Ovary (tissue), 3 donors: Measurements from ENCODE around the gene APEH.

Experiments used
- EP300 ChIP-seq: sonication (generic); formaldehyde crosslinking; IDR thresholded peaks from one replicate; pipeline ENCODE4 v1.6.1; 2017; ENCODE audit warnings: antibody characterized with exemption
- POLR2A ChIP-seq: fragments of 450-650 bp; IDR thresholded peaks from one replicate; pipeline ENCODE4 v1.6.1; 2017; ENCODE audit warnings: antibody characterized with exemption, mild to moderate bottlenecking, moderate library complexity
- TF ChIP-seq, protein P1 (sequence below), 3 donors: fragments of 450-650 bp in 2 of 3; fragments of 200-600 bp in 1 of 3; IDR thresholded peaks; one replicate each; pipeline versions ENCODE4 v1.5.1 to v1.8.0; 2016 to 2022; ENCODE audit warnings: antibody characterized with exemption in 3 of 3, mild to moderate bottlenecking in 1 of 3
- donor health status: DM: no; HTN: no; CAD: no.

DNA sequence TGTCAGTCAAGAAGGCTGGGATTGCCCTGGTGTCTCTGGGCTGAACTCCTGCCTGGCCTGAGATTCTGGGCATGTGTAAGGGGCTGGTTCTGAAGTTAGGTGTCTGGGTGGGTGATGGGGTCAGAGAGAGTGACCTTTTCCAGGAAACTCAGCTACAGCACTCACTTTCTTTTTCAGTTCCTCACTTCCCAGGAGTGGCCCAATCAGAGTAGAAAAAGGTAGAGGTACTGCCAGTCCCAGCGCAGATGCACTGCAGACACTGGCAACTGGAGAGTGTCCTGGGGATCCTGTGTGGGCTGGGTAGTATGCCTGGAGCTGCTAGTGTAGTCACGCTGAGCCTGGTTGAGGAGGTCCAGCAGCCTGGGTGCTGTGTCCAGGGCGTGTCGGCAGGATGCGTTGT lies 46.5 kb upstream of the APEH start:
- TF ChIP-seq, protein P1, sequence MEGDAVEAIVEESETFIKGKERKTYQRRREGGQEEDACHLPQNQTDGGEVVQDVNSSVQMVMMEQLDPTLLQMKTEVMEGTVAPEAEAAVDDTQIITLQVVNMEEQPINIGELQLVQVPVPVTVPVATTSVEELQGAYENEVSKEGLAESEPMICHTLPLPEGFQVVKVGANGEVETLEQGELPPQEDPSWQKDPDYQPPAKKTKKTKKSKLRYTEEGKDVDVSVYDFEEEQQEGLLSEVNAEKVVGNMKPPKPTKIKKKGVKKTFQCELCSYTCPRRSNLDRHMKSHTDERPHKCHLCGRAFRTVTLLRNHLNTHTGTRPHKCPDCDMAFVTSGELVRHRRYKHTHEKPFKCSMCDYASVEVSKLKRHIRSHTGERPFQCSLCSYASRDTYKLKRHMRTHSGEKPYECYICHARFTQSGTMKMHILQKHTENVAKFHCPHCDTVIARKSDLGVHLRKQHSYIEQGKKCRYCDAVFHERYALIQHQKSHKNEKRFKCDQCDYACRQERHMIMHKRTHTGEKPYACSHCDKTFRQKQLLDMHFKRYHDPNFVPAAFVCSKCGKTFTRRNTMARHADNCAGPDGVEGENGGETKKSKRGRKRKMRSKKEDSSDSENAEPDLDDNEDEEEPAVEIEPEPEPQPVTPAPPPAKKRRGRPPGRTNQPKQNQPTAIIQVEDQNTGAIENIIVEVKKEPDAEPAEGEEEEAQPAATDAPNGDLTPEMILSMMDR (IDR thresholded peaks at IDR 0.05), result no peak
- TF ChIP-seq POLR2A (no peak), EP300 (no peak)
